Effector memory CD4-positive, alpha-beta T cell (primary cell): ENCODE data around the gene SIAE.

Experiments used
- DNase-seq, 3 donors: peaks; one replicate each; pipeline ENCODE4 v3.0.0-alpha.2; 2020
- H3K27ac ChIP-seq: 2 replicates; pipeline ENCODE4 v1.7.0; 2013; ENCODE audit warnings: mild to moderate bottlenecking, low read length, moderate library complexity; ENCODE audit not compliant: insufficient read depth, poor library complexity, severe bottlenecking
- H3K27me3 ChIP-seq: replicated peaks from 2 replicates; pipeline ENCODE4 v1.7.0; 2013; ENCODE audit warnings: mild to moderate bottlenecking, low read length; ENCODE audit not compliant: insufficient read depth, control insufficient read depth, poor library complexity, severe bottlenecking
- H3K36me3 ChIP-seq: 2 replicates; pipeline ENCODE4 v1.7.0; 2013; ENCODE audit warnings: mild to moderate bottlenecking, low read length, moderate library complexity; ENCODE audit not compliant: control insufficient read depth, insufficient read depth
- H3K4me1 ChIP-seq: 2 replicates; pipeline ENCODE4 v1.7.0; 2013; ENCODE audit warnings: low read length, mild to moderate bottlenecking; ENCODE audit not compliant: control insufficient read depth, insufficient read depth, poor library complexity, severe bottlenecking
- H3K4me3 ChIP-seq: 2 replicates; pipeline ENCODE4 v1.7.0; 2013; ENCODE audit warnings: low read length, low read depth, mild to moderate bottlenecking; ENCODE audit not compliant: insufficient read depth, poor library complexity, severe bottlenecking
- H3K9me3 ChIP-seq: 2 replicates; pipeline ENCODE4 v1.7.0; 2013; ENCODE audit warnings: mild to moderate bottlenecking, low read length, moderate library complexity; ENCODE audit not compliant: control insufficient read depth

SIAE gene

GRCh38 chr11:124633355-124633754 is 40.2 kb downstream of the SIAE start:
- Histone ChIP-seq H3K27ac (no peak overlapping the region), H3K4me1 (no peaks in the 10 kb centered on the region), H3K9me3 (no peaks in the 10 kb centered on the region), H3K36me3 (peaks cover 54% of the 10 kb centered on the region), H3K4me3 (no peak overlapping the region), H3K27me3 (no peaks in the 10 kb centered on the region)
- DNase-seq, result no peak

- Histone ChIP-seq H3K36me3 (peaks cover 55% of the 10 kb centered on the region), H3K9me3 (no peaks in the 10 kb centered on the region), H3K27ac (no peak overlapping the region), H3K4me1 (no peaks in the 10 kb centered on the region), H3K27me3 (no peaks in the 10 kb centered on the region), H3K4me3 (no peak overlapping the region)
- DNase-seq, result no peak
Measured at GRCh38 chr11:124629961-124630360, 43.6 kb downstream of the SIAE start.

- peaks cover 12% of the 10 kb centered on the region for H3K4me1 ChIP-seq
- no peak overlapping the region for H3K4me3 ChIP-seq
- no peak for DNase-seq
- no peaks in the 10 kb centered on the region for H3K27me3 ChIP-seq
- H3K36me3 ChIP-seq, result peaks cover 48% of the 10 kb centered on the region
- no peaks in the 10 kb centered on the region for H3K9me3 ChIP-seq
- no peak overlapping the region for H3K27ac ChIP-seq
Measured at GRCh38 chr11:124627546-124627945, 46.0 kb downstream of the SIAE start.

GRCh38 chr11:124625504-124626168 is 47.9 kb downstream of the SIAE start:
- no peaks in the 10 kb centered on the region for H3K9me3 ChIP-seq
- peaks cover 12% of the 10 kb centered on the region for H3K4me1 ChIP-seq
- no peaks in the 10 kb centered on the region for H3K27me3 ChIP-seq
- peaks cover 30% of the 10 kb centered on the region for H3K36me3 ChIP-seq
- DNase-seq, result no peak
- no peak overlapping the region for H3K4me3 ChIP-seq
- no peak overlapping the region for H3K27ac ChIP-seq

DNA sequence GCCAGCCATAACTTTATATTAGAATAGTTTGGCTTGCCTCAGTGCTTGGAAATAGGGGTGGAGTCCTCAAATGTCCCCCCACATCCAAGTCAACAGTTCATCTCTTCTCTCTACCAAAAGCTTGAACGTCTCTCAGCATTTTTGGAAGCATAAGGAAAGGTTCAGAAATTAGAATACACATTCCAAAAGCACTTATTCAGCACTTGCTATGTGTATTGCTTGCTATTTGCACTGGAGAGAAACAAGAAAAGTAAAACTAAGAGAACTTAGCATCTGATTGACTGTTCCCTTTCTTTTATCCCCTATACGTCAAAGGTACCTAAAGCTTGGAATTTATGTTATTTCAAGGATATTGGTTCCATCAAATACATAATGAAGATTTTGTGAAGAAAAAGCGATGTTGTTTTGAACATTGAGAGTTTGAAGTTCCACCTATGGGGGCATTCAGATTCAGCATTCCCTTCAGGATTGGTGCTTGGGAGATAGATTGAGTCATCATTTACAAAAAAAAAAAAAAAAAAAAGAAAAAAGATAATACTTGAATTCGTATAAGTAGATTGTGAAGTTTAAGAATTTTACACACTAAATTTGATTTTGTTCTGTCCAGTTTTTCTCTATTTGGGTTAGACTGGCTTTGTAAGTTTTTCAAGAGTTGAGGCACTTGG is 49.5 kb downstream of the SIAE start:
- DNase-seq, result no peak
- H3K4me1 ChIP-seq, result peaks cover 12% of the 10 kb centered on the region
- no peaks in the 10 kb centered on the region for H3K9me3 ChIP-seq
- no peaks in the 10 kb centered on the region for H3K27me3 ChIP-seq
- peaks cover 24% of the 10 kb centered on the region for H3K36me3 ChIP-seq
- peak overlapping the region; percentile 89 for H3K4me3 ChIP-seq
- no peak overlapping the region for H3K27ac ChIP-seq

- DNase-seq, result peak; percentile 75 to 86 (median 77)
- Histone ChIP-seq H3K4me3 (peak within 1 kb of the TSS; percentile 89), H3K9me3 (no peaks in the 10 kb centered on the region), H3K4me1 (peaks cover 12% of the 10 kb centered on the region), H3K36me3 (peaks cover 24% of the 10 kb centered on the region), H3K27me3 (no peaks in the 10 kb centered on the region), H3K27ac (peak within 1 kb of the TSS; percentile 90)
Measured at GRCh38 chr11:124622531-124623451, 50.7 kb downstream of the SIAE start, which contains the start of gene TBRG1. Gene TBRG1, plus strand, starts transcription at chr11:124622864. Its CDS starts 220 bp downstream, at chr11:124623084.

GRCh38 chr11:124618863-124619262 is 54.7 kb downstream of the SIAE start:
- Histone ChIP-seq H3K27me3 (no peaks in the 10 kb centered on the region), H3K36me3 (no peaks in the 10 kb centered on the region), H3K4me1 (peaks cover 7% of the 10 kb centered on the region), H3K4me3 (no peak overlapping the region), H3K27ac (no peak overlapping the region), H3K9me3 (no peaks in the 10 kb centered on the region)
- no peak for DNase-seq

DNA sequence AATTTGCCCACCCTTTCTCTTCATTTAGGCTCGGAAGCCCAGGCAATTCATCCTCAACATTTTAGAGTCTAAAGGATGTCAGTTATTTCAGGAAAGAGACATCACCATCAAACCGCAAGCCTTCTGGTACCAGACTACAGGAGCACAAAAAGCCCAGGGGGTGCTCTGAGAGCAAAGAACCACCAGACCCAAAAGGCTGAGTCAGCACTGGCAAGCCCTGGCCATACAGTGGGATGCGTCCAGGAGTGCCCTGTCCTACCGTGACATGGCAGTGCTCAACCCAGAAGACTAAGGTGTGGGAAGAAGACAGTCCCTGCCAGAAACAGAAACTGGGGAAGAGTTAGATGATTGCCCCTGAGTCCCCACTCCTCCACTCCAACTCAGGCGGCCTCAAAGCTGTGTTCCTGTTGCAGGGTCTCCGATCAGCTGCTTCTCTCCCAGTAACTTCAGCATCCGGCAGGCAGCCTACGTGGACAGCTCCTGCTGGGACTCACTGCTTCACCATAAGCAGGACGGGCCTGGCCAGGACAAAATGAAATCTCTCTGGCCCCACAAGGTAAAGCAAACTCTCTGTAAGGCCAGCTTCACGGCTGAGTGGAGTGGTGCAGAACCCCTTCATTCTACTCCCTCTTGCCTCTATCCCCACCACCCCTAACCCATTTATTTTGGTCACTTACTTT is 60.8 kb downstream of the SIAE start:
- DNase-seq, result no peak
- H3K9me3 ChIP-seq, result no peaks in the 10 kb centered on the region
- H3K4me1 ChIP-seq, result no peaks in the 10 kb centered on the region
- H3K27ac ChIP-seq, result no peak overlapping the region
- no peaks in the 10 kb centered on the region for H3K27me3 ChIP-seq
- no peaks in the 10 kb centered on the region for H3K36me3 ChIP-seq
- no peak overlapping the region for H3K4me3 ChIP-seq

GRCh38 chr11:124612045-124612444 is 61.5 kb downstream of the SIAE start:
- H3K4me1 ChIP-seq, result no peaks in the 10 kb centered on the region
- no peak for DNase-seq
- no peak overlapping the region for H3K4me3 ChIP-seq
- no peaks in the 10 kb centered on the region for H3K36me3 ChIP-seq
- no peaks in the 10 kb centered on the region for H3K27me3 ChIP-seq
- H3K27ac ChIP-seq, result no peak overlapping the region
- no peaks in the 10 kb centered on the region for H3K9me3 ChIP-seq
